Measurements from ENCODE around the gene ATR. TPM values are rescaled to one million over a fixed set of nuclear protein-coding genes. Genes with fewer than 3 reads are reported as not detected.
"Not testable (repeated sequence)": the region's sequence is repeated elsewhere in the genome, so short reads cannot be mapped to it uniquely, and the experiment has no call there.

ATR gene
- total RNA-seq, 1 experiment from 2014 or later, result 22.2 TPM

- DNase-seq (ENCODE audit: extremely low read depth, low read depth), result no peak
These were observed 17.0 kb upstream of the ATR start for GRCh38 chr3:142595581-142595950.

- DNase-seq (ENCODE audit: extremely low read depth, low read depth), result no peak
These were observed 16.6 kb upstream of the ATR start for GRCh38 chr3:142595141-142595540.

- not testable (repeated sequence) for DNase-seq (ENCODE audit: extremely low read depth, low read depth)
These were observed 13.7 kb upstream of the ATR start for GRCh38 chr3:142592268-142592667.

- DNase-seq (ENCODE audit: extremely low read depth, low read depth), result no peak
These were observed 10.2 kb upstream of the ATR start for GRCh38 chr3:142588703-142589102.

GRCh38 chr3:142586803-142587406 is 8.4 kb upstream of the ATR start:
- DNase-seq (ENCODE audit: extremely low read depth, low read depth), result peak; percentile 84

GRCh38 chr3:142581070-142581469 is 2.5 kb upstream of the ATR start:
- DNase-seq (ENCODE audit: extremely low read depth, low read depth), result not testable (repeated sequence)

- DNase-seq (ENCODE audit: extremely low read depth, low read depth), result no peak
These were observed 1.5 kb upstream of the ATR start for GRCh38 chr3:142580061-142580423.

GRCh38 chr3:142577696-142578328 is 721 bp downstream of the ATR start:
- DNase-seq (ENCODE audit: extremely low read depth, low read depth), result no peak

GRCh38 chr3:142576792-142577191 is 1.7 kb downstream of the ATR start:
- DNase-seq (ENCODE audit: extremely low read depth, low read depth), result no peak

- no peak for DNase-seq (ENCODE audit: extremely low read depth, low read depth)
These were observed 3.9 kb downstream of the ATR start for GRCh38 chr3:142574665-142575064.

- not testable (repeated sequence) for DNase-seq (ENCODE audit: extremely low read depth, low read depth)
These were observed 4.3 kb downstream of the ATR start for GRCh38 chr3:142574223-142574622.

GRCh38 chr3:142569422-142569821 is 9.1 kb downstream of the ATR start:
- DNase-seq (ENCODE audit: extremely low read depth, low read depth), result not testable (repeated sequence)

GRCh38 chr3:142568393-142569017 is 10.0 kb downstream of the ATR start:
- DNase-seq (ENCODE audit: extremely low read depth, low read depth), result no peak

GRCh38 chr3:142566096-142566495 is 12.4 kb downstream of the ATR start:
- DNase-seq (ENCODE audit: extremely low read depth, low read depth), result no peak

- no peak for DNase-seq (ENCODE audit: extremely low read depth, low read depth)
These were observed 15.0 kb downstream of the ATR start for GRCh38 chr3:142563496-142563997.

- DNase-seq (ENCODE audit: extremely low read depth, low read depth), result no peak
These were observed 18.4 kb downstream of the ATR start for GRCh38 chr3:142560118-142560517.

- DNase-seq (ENCODE audit: extremely low read depth, low read depth), result no peak
These were observed 24.8 kb downstream of the ATR start for GRCh38 chr3:142553741-142554140.

- not testable (repeated sequence) for DNase-seq (ENCODE audit: extremely low read depth, low read depth)
These were observed 26.0 kb downstream of the ATR start for GRCh38 chr3:142552579-142552978.

- DNase-seq (ENCODE audit: extremely low read depth, low read depth), result no peak
These were observed 28.5 kb downstream of the ATR start for GRCh38 chr3:142549986-142550385.

GRCh38 chr3:142543307-142543706 is 35.2 kb downstream of the ATR start:
- DNase-seq (ENCODE audit: extremely low read depth, low read depth), result no peak

- no peak for DNase-seq (ENCODE audit: extremely low read depth, low read depth)
These were observed 36.5 kb downstream of the ATR start for GRCh38 chr3:142542054-142542453.

GRCh38 chr3:142536519-142536918 is 42.0 kb downstream of the ATR start:
- no peak for DNase-seq (ENCODE audit: extremely low read depth, low read depth)

Measured in NCI-H460 (cell line).